ENCODE measurements around the gene STX8. TPM values are rescaled to one million over a fixed set of nuclear protein-coding genes. Genes with fewer than 3 reads are reported as not detected.

Gene STX8
- total and polyA plus RNA-seq, 9 of the 15 experiments (the other 6 are each of a cell fraction or from before 2014, with no cell fraction given), result 14.6 to 42.5 (median 22.1) TPM

DNA sequence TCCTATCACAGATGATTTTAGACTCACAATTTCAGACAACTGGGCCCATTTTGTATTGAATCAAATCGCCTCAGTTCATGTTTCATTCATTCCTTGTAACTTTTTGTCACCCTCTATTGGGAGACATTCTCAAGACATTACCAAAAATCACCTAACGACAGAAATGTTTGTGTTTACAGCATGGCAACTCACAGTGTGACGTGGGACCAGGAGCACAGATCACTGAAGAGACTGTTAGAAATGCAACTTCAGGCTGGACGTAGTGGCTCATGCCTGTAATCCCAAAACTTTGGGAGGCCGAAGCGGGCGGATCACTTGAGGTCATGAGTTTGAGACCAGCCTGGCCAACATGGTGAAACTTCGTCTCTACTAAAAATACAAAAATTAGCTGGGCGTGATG, 304.7 kb downstream of the STX8 start:
- Histone ChIP-seq H3K27me3 (ENCODE audit: control insufficient read depth in 2 of 2, insufficient read depth in 2 of 2, low read length in 2 of 2) (peaks cover 0 to 35% of the 10 kb centered on the region in 2 experiments; a peak in 2 of 5 replicates), H4K20me1 (replicated peaks; ENCODE audit: control insufficient read depth, insufficient read depth, low read length) (no peaks in the 10 kb centered on the region), H2AFZ (ENCODE audit: low read depth, low read length) (no peak overlapping the region), H3K36me3 (ENCODE audit: control insufficient read depth, insufficient read depth, low read length) (no peaks in the 10 kb centered on the region), H3K4me1 (replicated peaks in 1 of 2; ENCODE audit: control insufficient read depth in 2 of 2, insufficient read depth in 2 of 2, low read length in 2 of 2) (no peaks in the 10 kb centered on the region), H3K79me2 (ENCODE audit: control insufficient read depth, insufficient read depth, low read length) (no peaks in the 10 kb centered on the region), H3K9ac (ENCODE audit: insufficient read depth in 1 of 2, low read depth in 2 of 2, low read length in 2 of 2) (no peak overlapping the region), H3K27ac (ENCODE audit: extremely low read depth, low read depth, low read length) (no peak overlapping the region), H3K9me1 (ENCODE audit: control insufficient read depth, insufficient read depth, low read length) (no peaks in the 10 kb centered on the region), H3K4me2 (ENCODE audit: insufficient read depth, low read length) (no peak overlapping the region), H3K9me3 (replicated peaks; ENCODE audit: control insufficient read depth, insufficient read depth, low read depth, low read length) (no peaks in the 10 kb centered on the region), H3K4me3 (no peak overlapping the region)
- FAIRE-seq, result no peak
- no TSS peak for BruUV-seq (replicated peaks)
- DNase-seq (ENCODE audit: extremely low read depth in 1 of 4, low spot score in 3 of 4), result no peak
- ATAC-seq, result no peak
- ChIA-PET CTCF (ENCODE audit: low intra/inter-chr PET ratio) (no interaction called here), POLR2A (no interaction called here)
- WGBS (ENCODE audit: insufficient coverage, low coverage, missing lambda C conversion rate), result 19% methylated on average over 8 of the region's 9 CpGs
- in situ Hi-C loops (cut with MboI), result no loop called here
- intact Hi-C loops (cut with micrococcal nuclease), result no loop called here
- TF ChIP-seq CCNT2 (IDR thresholded peaks at IDR 0.05; ENCODE audit: borderline replicate concordance, extremely low read depth, insufficient read length, low read depth, low read length) (no peak), SOX6 (IDR thresholded peaks at IDR 0.05) (no peak), ZNF277 (CRISPR knock-in tag; IDR thresholded peaks at IDR 0.05; ENCODE audit: borderline replicate concordance) (no peak), ZNF444 (CRISPR knock-in tag; IDR thresholded peaks at IDR 0.05) (no peak), BRD4 (IDR thresholded peaks at IDR 0.05) (no peak), TCF7 (IDR thresholded peaks at IDR 0.05; ENCODE audit: borderline replicate concordance) (no peak), PRDM10 (IDR thresholded peaks at IDR 0.05; ENCODE audit: partially characterized antibody) (no peak), BRCA1 (IDR thresholded peaks at IDR 0.05) (no peak), BRCA1 (CRISPR knock-in tag; IDR thresholded peaks at IDR 0.05) (no peak), SNIP1 (IDR thresholded peaks at IDR 0.05; ENCODE audit: low read depth) (no peak), ZNF134 (CRISPR knock-in tag; conservative IDR thresholded peaks at IDR 0.05) (no peak)
- TF ChIP-seq, protein P1, sequence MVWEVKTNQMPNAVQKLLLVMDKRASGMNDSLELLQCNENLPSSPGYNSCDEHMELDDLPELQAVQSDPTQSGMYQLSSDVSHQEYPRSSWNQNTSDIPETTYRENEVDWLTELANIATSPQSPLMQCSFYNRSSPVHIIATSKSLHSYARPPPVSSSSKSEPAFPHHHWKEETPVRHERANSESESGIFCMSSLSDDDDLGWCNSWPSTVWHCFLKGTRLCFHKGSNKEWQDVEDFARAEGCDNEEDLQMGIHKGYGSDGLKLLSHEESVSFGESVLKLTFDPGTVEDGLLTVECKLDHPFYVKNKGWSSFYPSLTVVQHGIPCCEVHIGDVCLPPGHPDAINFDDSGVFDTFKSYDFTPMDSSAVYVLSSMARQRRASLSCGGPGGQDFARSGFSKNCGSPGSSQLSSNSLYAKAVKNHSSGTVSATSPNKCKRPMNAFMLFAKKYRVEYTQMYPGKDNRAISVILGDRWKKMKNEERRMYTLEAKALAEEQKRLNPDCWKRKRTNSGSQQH (CRISPR knock-in tag; IDR thresholded peaks at IDR 0.05), result no peak
- TF ChIP-seq, protein P2, sequence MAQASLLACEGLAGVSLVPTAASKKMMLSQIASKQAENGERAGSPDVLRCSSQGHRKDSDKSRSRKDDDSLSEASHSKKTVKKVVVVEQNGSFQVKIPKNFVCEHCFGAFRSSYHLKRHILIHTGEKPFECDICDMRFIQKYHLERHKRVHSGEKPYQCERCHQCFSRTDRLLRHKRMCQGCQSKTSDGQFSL (CRISPR knock-in tag; IDR thresholded peaks at IDR 0.05), result no peak
- TF ChIP-seq, protein P2 (tag; IDR thresholded peaks at IDR 0.05), result no peak
- TF ChIP-seq, protein P3, sequence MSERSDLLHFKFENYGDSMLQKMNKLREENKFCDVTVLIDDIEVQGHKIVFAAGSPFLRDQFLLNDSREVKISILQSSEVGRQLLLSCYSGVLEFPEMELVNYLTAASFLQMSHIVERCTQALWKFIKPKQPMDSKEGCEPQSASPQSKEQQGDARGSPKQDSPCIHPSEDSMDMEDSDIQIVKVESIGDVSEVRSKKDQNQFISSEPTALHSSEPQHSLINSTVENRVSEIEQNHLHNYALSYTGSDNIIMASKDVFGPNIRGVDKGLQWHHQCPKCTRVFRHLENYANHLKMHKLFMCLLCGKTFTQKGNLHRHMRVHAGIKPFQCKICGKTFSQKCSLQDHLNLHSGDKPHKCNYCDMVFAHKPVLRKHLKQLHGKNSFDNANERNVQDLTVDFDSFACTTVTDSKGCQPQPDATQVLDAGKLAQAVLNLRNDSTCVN (CRISPR knock-in tag; IDR thresholded peaks at IDR 0.05), result no peak
